Measurements from ENCODE around the gene NEGR1. TPM values are rescaled to one million over a fixed set of nuclear protein-coding genes. Genes with fewer than 3 reads are reported as not detected.

The NEGR1 gene
- total RNA-seq, 1 experiment from 2014 or later: 0.05 TPM

GRCh38 chr1:71424536-71424935 lies 857.8 kb downstream of the NEGR1 start:
- Histone ChIP-seq H3K27me3 (ENCODE audit: insufficient read depth, low read length) (no peaks in the 10 kb centered on the region), H3K79me2 (ENCODE audit: insufficient read depth, low read length) (no peaks in the 10 kb centered on the region), H3K9ac (ENCODE audit: low read length) (no peak overlapping the region), H3K9me3 (ENCODE audit: control insufficient read depth in 1 of 2, insufficient read depth in 1 of 2, low read depth in 1 of 2, low read length in 2 of 2) (peaks cover 0 to 6% of the 10 kb centered on the region in 2 experiments; a peak in 2 of 4 replicates), H3K36me3 (ENCODE audit: control insufficient read depth in 1 of 2, insufficient read depth in 2 of 2, low read length in 2 of 2) (no peaks in the 10 kb centered on the region), H3K4me2 (ENCODE audit: low read length) (no peak overlapping the region), H3K27ac (ENCODE audit: low read depth, low read length) (no peak overlapping the region), H2AFZ (ENCODE audit: low read depth, low read length, poor library complexity, severe bottlenecking) (no peak overlapping the region), H3K4me1 (ENCODE audit: control insufficient read depth in 1 of 2, insufficient read depth in 2 of 2, low read length in 2 of 2) (no peaks in the 10 kb centered on the region), H3K9me2 (ENCODE audit: insufficient read depth) (no peaks in the 10 kb centered on the region), H4K20me1 (ENCODE audit: insufficient read depth) (no peaks in the 10 kb centered on the region), H3K4me3 (replicated peaks in 1 of 2; ENCODE audit: low read depth in 1 of 2, low read length in 2 of 2) (no peak overlapping the region)
- ChIA-PET POLR2A (no interaction called here), CTCF (no interaction called here), RAD21 (ENCODE audit: low non-redundant PET in 1 of 2, low total read pairs in 2 of 2, uncharacterized antibody in 2 of 2, unreplicated experiment in 2 of 2) (no interaction called here)
- BruUV-seq (replicated peaks): no TSS peak
- no peak for TF ChIP-seq SIN3A (IDR thresholded peaks at IDR 0.05; ENCODE audit: low read depth)
- no peak for TF ChIP-seq ZNF274 (IDR thresholded peaks at IDR 0.05; ENCODE audit: low read depth, low read length)
- TF ChIP-seq ELF1 (IDR thresholded peaks at IDR 0.05; ENCODE audit: borderline replicate concordance, low read depth): no peak
- DNase-seq (ENCODE audit: low read depth, low spot score) (no peak), ATAC-seq (no peak)
- intact Hi-C loops (cut with micrococcal nuclease): no loop called here

DNA sequence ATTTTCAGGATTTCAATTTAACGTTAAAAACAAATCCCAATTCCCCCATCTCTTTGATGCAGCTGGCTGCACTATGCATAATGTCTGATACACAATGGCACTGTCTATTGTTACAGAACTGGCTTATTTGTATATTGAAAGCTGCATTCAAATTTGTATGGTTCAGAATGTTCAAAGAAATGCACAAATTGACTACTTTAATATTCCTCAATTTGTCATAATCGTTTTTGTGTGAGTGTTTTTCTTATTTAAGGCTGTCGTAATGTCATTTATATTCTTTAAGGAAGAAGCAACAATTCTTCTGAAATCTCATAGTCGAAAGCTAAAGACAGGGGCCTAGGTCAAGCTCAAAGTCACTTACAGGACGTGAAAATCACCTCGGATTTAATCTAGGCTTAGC lies 860.1 kb downstream of the NEGR1 start:
- no peak overlapping the region for H3K4me2 ChIP-seq (ENCODE audit: low read length)
- no peak for ATAC-seq
- ChIA-PET POLR2A (no interaction called here), RAD21 (ENCODE audit: low non-redundant PET in 1 of 2, low total read pairs in 2 of 2, uncharacterized antibody in 2 of 2, unreplicated experiment in 2 of 2) (no interaction called here), CTCF (no interaction called here)
- BruUV-seq (replicated peaks): no TSS peak
- no peaks in the 10 kb centered on the region for H3K27me3 ChIP-seq (ENCODE audit: insufficient read depth, low read length)
- H3K27ac ChIP-seq (ENCODE audit: low read depth, low read length): no peak overlapping the region
- no peaks in the 10 kb centered on the region for H3K79me2 ChIP-seq (ENCODE audit: insufficient read depth, low read length)
- H4K20me1 ChIP-seq (ENCODE audit: insufficient read depth): no peaks in the 10 kb centered on the region
- no peaks in the 10 kb centered on the region for H3K36me3 ChIP-seq (ENCODE audit: control insufficient read depth in 1 of 2, insufficient read depth in 2 of 2, low read length in 2 of 2)
- intact Hi-C loops (cut with micrococcal nuclease): no loop called here
- H3K9me3 ChIP-seq (ENCODE audit: control insufficient read depth in 1 of 2, insufficient read depth in 1 of 2, low read depth in 1 of 2, low read length in 2 of 2): peaks cover 0 to 12% of the 10 kb centered on the region in 2 experiments; a peak in 2 of 4 replicates
- no peak overlapping the region for H2AFZ ChIP-seq (ENCODE audit: low read depth, low read length, poor library complexity, severe bottlenecking)
- no peaks in the 10 kb centered on the region for H3K4me1 ChIP-seq (ENCODE audit: control insufficient read depth in 1 of 2, insufficient read depth in 2 of 2, low read length in 2 of 2)
- no peaks in the 10 kb centered on the region for H3K9me2 ChIP-seq (ENCODE audit: insufficient read depth)
- TF ChIP-seq ZBTB33 (IDR thresholded peaks at IDR 0.05; ENCODE audit: extremely low read depth, insufficient replicate concordance, low read length): no peak
- no peak for TF ChIP-seq EZH2phosphoT487 (IDR thresholded peaks at IDR 0.05; ENCODE audit: borderline replicate concordance)
- no peak for TF ChIP-seq CBX3 (IDR thresholded peaks at IDR 0.05; ENCODE audit: low read depth)
- no peak for TF ChIP-seq YY1 (IDR thresholded peaks at IDR 0.05; ENCODE audit: extremely low read depth, insufficient replicate concordance, low read depth, low read length)
- TF ChIP-seq MAX (IDR thresholded peaks at IDR 0.05): no peak
- TF ChIP-seq ZNF274 (IDR thresholded peaks at IDR 0.05; ENCODE audit: low read depth, low read length): no peak
- no peak for TF ChIP-seq SP1 (IDR thresholded peaks at IDR 0.05; ENCODE audit: low read depth)
- TF ChIP-seq REST (IDR thresholded peaks at IDR 0.05; ENCODE audit: low read depth): no peak
- no peak for TF ChIP-seq RAD21 (IDR thresholded peaks at IDR 0.05; ENCODE audit: low read depth)
- TF ChIP-seq, protein P1, sequence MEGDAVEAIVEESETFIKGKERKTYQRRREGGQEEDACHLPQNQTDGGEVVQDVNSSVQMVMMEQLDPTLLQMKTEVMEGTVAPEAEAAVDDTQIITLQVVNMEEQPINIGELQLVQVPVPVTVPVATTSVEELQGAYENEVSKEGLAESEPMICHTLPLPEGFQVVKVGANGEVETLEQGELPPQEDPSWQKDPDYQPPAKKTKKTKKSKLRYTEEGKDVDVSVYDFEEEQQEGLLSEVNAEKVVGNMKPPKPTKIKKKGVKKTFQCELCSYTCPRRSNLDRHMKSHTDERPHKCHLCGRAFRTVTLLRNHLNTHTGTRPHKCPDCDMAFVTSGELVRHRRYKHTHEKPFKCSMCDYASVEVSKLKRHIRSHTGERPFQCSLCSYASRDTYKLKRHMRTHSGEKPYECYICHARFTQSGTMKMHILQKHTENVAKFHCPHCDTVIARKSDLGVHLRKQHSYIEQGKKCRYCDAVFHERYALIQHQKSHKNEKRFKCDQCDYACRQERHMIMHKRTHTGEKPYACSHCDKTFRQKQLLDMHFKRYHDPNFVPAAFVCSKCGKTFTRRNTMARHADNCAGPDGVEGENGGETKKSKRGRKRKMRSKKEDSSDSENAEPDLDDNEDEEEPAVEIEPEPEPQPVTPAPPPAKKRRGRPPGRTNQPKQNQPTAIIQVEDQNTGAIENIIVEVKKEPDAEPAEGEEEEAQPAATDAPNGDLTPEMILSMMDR (IDR thresholded peaks at IDR 0.05 in 2 of 3, conservative IDR thresholded peaks at IDR 0.05 in 1 of 3; ENCODE audit: borderline replicate concordance in 1 of 3, insufficient read depth in 1 of 3, low read depth in 2 of 3, low read length in 2 of 3): no peak
- no peak for DNase-seq (ENCODE audit: low read depth, low spot score)
- H3K9ac ChIP-seq (ENCODE audit: low read length): no peak overlapping the region
- H3K4me3 ChIP-seq (replicated peaks in 1 of 2; ENCODE audit: low read depth in 1 of 2, low read length in 2 of 2): no peak overlapping the region
